GM12874 (cell line): ENCODE results near the gene MTFMT.

Experiments
- CTCF ChIP-seq: IDR thresholded peaks from 2 replicates; pipeline ENCODE4 v1.5.1; 2011; ENCODE audit warnings: low read depth, mild to moderate bottlenecking, control low read depth, low read length, moderate library complexity; ENCODE audit not compliant: insufficient read depth

Gene MTFMT

GRCh38 chr15:64961013-64961412 is 68.4 kb downstream of the MTFMT start:
- TF ChIP-seq CTCF: no peak

- no peak for TF ChIP-seq CTCF
Observed at GRCh38 chr15:64960153-64960552, 69.3 kb downstream of the MTFMT start.

- no peak for TF ChIP-seq CTCF
Observed at GRCh38 chr15:64959128-64959527, 70.3 kb downstream of the MTFMT start.

- TF ChIP-seq CTCF: no peak
Observed at GRCh38 chr15:64954395-64954794, 75.0 kb downstream of the MTFMT start.

GRCh38 chr15:64951777-64952418 is 77.5 kb downstream of the MTFMT start:
- TF ChIP-seq CTCF: no peak
